HCT116 (cell line): Measurements from ENCODE around the gene ZNF546. TPM values are rescaled to one million over a fixed set of nuclear protein-coding genes. Genes with fewer than 3 reads are reported as not detected.

Experiments used
- ATAC-seq: fragments of 200-7000 bp; cut with Tn5 transposase; 2 replicates; pipeline ENCODE4 v1.9.1; 2020; ENCODE audit warnings: mild to moderate bottlenecking, moderate library complexity
- BruUV-seq: library from RNA; stranded (reverse); fragments of 400-500 nt; replicated peaks from 2 replicates; lab custom pipeline; 2021; lab: Mats Ljungman, UMichigan
- CTCF ChIA-PET: fragments of 300-600 bp; sonication (Branson Sonifier 250); formaldehyde crosslinking; loops from one replicate; lab custom pipeline; 2021; ENCODE audit warnings: antibody characterized with exemption; lab: Charles Lee
- POLR2A ChIA-PET: fragments of 300-600, 350-600 bp; sonication (Branson Sonifier 250); formaldehyde crosslinking; loops from one replicate; lab custom pipeline; 2021; ENCODE audit warnings: antibody characterized with exemption; lab: Charles Lee
- RAD21 ChIA-PET, 2 experiments: fragments of 300-600 bp; sonication (Branson Sonifier 250); formaldehyde crosslinking; loops; one replicate each; lab custom pipeline; 2023; ENCODE audit warnings: low total read pairs in 2 of 2; ENCODE audit not compliant: uncharacterized antibody in 2 of 2, unreplicated experiment in 2 of 2, low non-redundant PET in 1 of 2; lab: Charles Lee
- DNase-seq: peaks from one replicate; pipeline ENCODE4 v3.0.0-alpha.2; 2010; ENCODE audit warnings: low read depth, low spot score
- H2AFZ ChIP-seq: fragments of 200-600 bp; shearing (Covaris generic), sonication (generic); 2 replicates; pipeline ENCODE4 v1.6.1; 2017; ENCODE audit warnings: low read depth, mixed run types, mixed read lengths, antibody characterized with exemption, low read length; ENCODE audit not compliant: poor library complexity, severe bottlenecking
- H3K27ac ChIP-seq: 2 replicates; pipeline ENCODE4 v1.5.1; 2012; ENCODE audit warnings: low read depth, low read length
- H3K27me3 ChIP-seq: fragments of 200-600 bp; sonication (generic); 2 replicates; pipeline ENCODE4 v1.6.1; 2016; ENCODE audit warnings: mixed run types, low read length, mixed read lengths; ENCODE audit not compliant: insufficient read depth
- H3K36me3 ChIP-seq, 2 experiments: fragments of 200-500 bp in 1 of 2; fragments of 200-600 bp in 1 of 2; sonication (Bioruptor generic) in 1 of 2; sonication (generic) in 1 of 2; 2 replicates each; pipeline versions ENCODE4 v1.5.1 to v1.6.1; 2014 to 2016; ENCODE audit warnings: low read length in 2 of 2, inconsistent platforms in 1 of 2, mixed read lengths in 1 of 2, mixed run types in 1 of 2; ENCODE audit not compliant: insufficient read depth in 2 of 2, control insufficient read depth in 1 of 2
- H3K4me1 ChIP-seq, 2 experiments: fragments of 200-600 bp in 1 of 2; sonication (generic) in 1 of 2; 2 replicates each; pipeline versions ENCODE4 v1.5.1 to v1.6.1; 2012 to 2017; ENCODE audit warnings: low read length in 2 of 2, inconsistent platforms in 1 of 2, mild to moderate bottlenecking in 1 of 2, mixed read lengths in 1 of 2, mixed run types in 1 of 2, moderate library complexity in 1 of 2; ENCODE audit not compliant: insufficient read depth in 2 of 2, control insufficient read depth in 1 of 2
- H3K4me2 ChIP-seq: fragments of 200-600 bp; sonication (generic); 2 replicates; pipeline ENCODE4 v1.6.1; 2017; ENCODE audit warnings: mixed run types, low read length, mixed read lengths
- H3K4me3 ChIP-seq, 2 experiments: fragments of 200-600 bp in 1 of 2; sonication (generic) in 1 of 2; replicated peaks in 1 of 2; 2 replicates each; pipeline ENCODE4 v1.5.1; 2011 to 2016; ENCODE audit warnings: low read length in 2 of 2, control low read depth in 1 of 2, low read depth in 1 of 2, mild to moderate bottlenecking in 1 of 2, mixed read lengths in 1 of 2, mixed run types in 1 of 2
- H3K79me2 ChIP-seq: fragments of 200-600 bp; sonication (generic); 2 replicates; pipeline ENCODE4 v1.6.1; 2017; ENCODE audit warnings: mild to moderate bottlenecking, mixed run types, low read length, moderate library complexity, mixed read lengths; ENCODE audit not compliant: insufficient read depth
- H3K9ac ChIP-seq: fragments of 200-600 bp; sonication (generic); 2 replicates; pipeline ENCODE4 v1.6.1; 2016; ENCODE audit warnings: low read length, mixed read lengths
- H3K9me2 ChIP-seq: fragments of 200-600 bp; sonication (generic), shearing (Covaris generic); 2 replicates; pipeline ENCODE4 v1.6.1; 2017; ENCODE audit warnings: mixed run types, mild to moderate bottlenecking, moderate library complexity; ENCODE audit not compliant: insufficient read depth
- H3K9me3 ChIP-seq, 2 experiments: fragments of 200-500 bp in 1 of 2; fragments of 200-600 bp in 1 of 2; sonication (Bioruptor generic) in 1 of 2; sonication (generic) in 1 of 2; 2 replicates each; pipeline ENCODE4 v1.6.1; 2014 to 2017; ENCODE audit warnings: low read length in 2 of 2, mixed read lengths in 2 of 2, inconsistent platforms in 1 of 2, low read depth in 1 of 2, mild to moderate bottlenecking in 1 of 2, mixed run types in 1 of 2, moderate library complexity in 1 of 2; ENCODE audit not compliant: control insufficient read depth in 1 of 2, insufficient read depth in 1 of 2
- H4K20me1 ChIP-seq: fragments of 200-600 bp; sonication (generic), shearing (Covaris generic); 2 replicates; pipeline ENCODE4 v1.6.1; 2017; ENCODE audit warnings: mixed run types, mild to moderate bottlenecking, moderate library complexity; ENCODE audit not compliant: insufficient read depth
- CBX3 ChIP-seq: IDR thresholded peaks from 2 replicates; pipeline ENCODE4 v1.6.1; 2012; ENCODE audit warnings: low read depth
- CEBPB ChIP-seq: IDR thresholded peaks from 2 replicates; pipeline ENCODE4 v1.6.1; 2012; ENCODE audit warnings: low read depth
- EGR1 ChIP-seq: IDR thresholded peaks from 2 replicates; pipeline ENCODE4 v1.6.1; 2012; ENCODE audit warnings: low read depth
- ELF1 ChIP-seq: IDR thresholded peaks from 2 replicates; pipeline ENCODE4 v1.6.1; 2012; ENCODE audit warnings: low read depth, borderline replicate concordance
- EZH2 ChIP-seq: fragments of 200-600 bp; sonication (generic); IDR thresholded peaks from 2 replicates; pipeline ENCODE4 v1.6.1; 2017; ENCODE audit warnings: antibody characterized with exemption, mixed run types
- EZH2phosphoT487 ChIP-seq: fragments of 200-600 bp; IDR thresholded peaks from 2 replicates; pipeline ENCODE4 v1.6.1; 2018; ENCODE audit warnings: antibody characterized with exemption, borderline replicate concordance
- JUND ChIP-seq: IDR thresholded peaks from 2 replicates; pipeline ENCODE4 v1.6.1; 2012
- POLR2A ChIP-seq: IDR thresholded peaks from 2 replicates; pipeline ENCODE4 v1.7.0; 2011; ENCODE audit warnings: borderline replicate concordance; ENCODE audit not compliant: insufficient read depth, insufficient read length; ENCODE audit errors: extremely low read depth
- RAD21 ChIP-seq: IDR thresholded peaks from 2 replicates; pipeline ENCODE4 v1.6.1; 2012; ENCODE audit warnings: low read depth, mild to moderate bottlenecking
- SIN3A ChIP-seq: IDR thresholded peaks from 2 replicates; pipeline ENCODE4 v1.6.1; 2012; ENCODE audit warnings: low read depth
- SP1 ChIP-seq: IDR thresholded peaks from 2 replicates; pipeline ENCODE4 v1.6.1; 2012; ENCODE audit warnings: low read depth
- SRF ChIP-seq: IDR thresholded peaks from 2 replicates; pipeline ENCODE4 v1.6.1; 2012; ENCODE audit warnings: low read depth
- TCF7L2 ChIP-seq: IDR thresholded peaks from 2 replicates; pipeline ENCODE4 v1.7.0; 2011; ENCODE audit warnings: borderline replicate concordance, inconsistent platforms; ENCODE audit not compliant: insufficient read depth, insufficient read length; ENCODE audit errors: extremely low read depth
- YY1 ChIP-seq: IDR thresholded peaks from 2 replicates; pipeline ENCODE4 v1.6.1; 2011; ENCODE audit warnings: low read length, low read depth, moderate library complexity, mild to moderate bottlenecking; ENCODE audit not compliant: insufficient replicate concordance; ENCODE audit errors: extremely low read depth
- ZFX ChIP-seq: fragments of 450-650 bp; IDR thresholded peaks from 2 replicates; pipeline ENCODE4 v1.6.1; 2017
- intact Hi-C: fragments of 100-400 bp; cut with micrococcal nuclease; formaldehyde crosslinking; loops from 2 replicates; pipeline ENCODE4 v1.10.0; 2022
- total RNA-seq: library from RNA; stranded (reverse); gene quantifications from one replicate; pipeline ENCODE4 v1.2.1, GENCODE V29; 2021; ENCODE audit not compliant: unreplicated experiment
- TF ChIP-seq, protein P1 (sequence below): IDR thresholded peaks from 2 replicates; pipeline ENCODE4 v1.6.1; 2012
- TF ChIP-seq, protein P2 (sequence below): IDR thresholded peaks from 2 replicates; pipeline ENCODE4 v1.6.1; 2011; ENCODE audit warnings: mild to moderate bottlenecking, low read length, moderate library complexity; ENCODE audit not compliant: insufficient replicate concordance; ENCODE audit errors: extremely low read depth
- TF ChIP-seq, protein P3 (sequence below), 3 experiments: fragments of 200-600 bp in 1 of 3; sonication (generic) in 1 of 3; IDR thresholded peaks in 2 of 3; conservative IDR thresholded peaks in 1 of 3; 2 replicates each; pipeline ENCODE4 v1.5.1; 2012 to 2017; ENCODE audit warnings: low read depth in 2 of 3, low read length in 2 of 3, antibody characterized with exemption in 1 of 3, borderline replicate concordance in 1 of 3, control low read depth in 1 of 3, mild to moderate bottlenecking in 1 of 3, mixed read lengths in 1 of 3, mixed run types in 1 of 3, moderate library complexity in 1 of 3; ENCODE audit not compliant: insufficient read depth in 1 of 3

ZNF546 gene
- total RNA-seq, 1 experiment from 2014 or later: 0.64 TPM

DNA sequence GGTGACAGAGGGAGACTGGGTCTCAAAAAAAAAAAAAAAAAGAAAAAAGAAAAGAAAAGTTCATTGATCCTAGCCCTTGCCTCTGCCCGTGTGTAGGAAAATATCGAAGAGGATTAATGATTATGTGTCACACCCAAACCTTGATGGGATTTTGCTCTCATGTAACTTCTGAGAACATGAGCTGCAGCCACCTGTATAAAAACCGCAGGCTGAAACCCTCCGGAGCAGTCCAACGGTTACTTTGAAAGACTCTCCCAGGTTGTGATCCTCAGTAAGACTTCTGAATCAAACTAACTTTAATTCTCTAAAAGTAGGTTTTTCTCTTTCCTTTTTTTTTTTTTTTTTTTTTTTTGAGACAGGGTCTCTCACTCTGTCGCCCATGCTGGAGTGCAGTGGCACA, 30.2 kb upstream of the ZNF546 start:
- CTCF ChIA-PET: interaction anchor here (0.6 kb wide), 1 partner anchor 174 kb away, joined by 3 read pairs; no protein-coding TSS in a partner anchor
- H3K27me3 ChIP-seq: no peaks in the 10 kb centered on the region

DNA sequence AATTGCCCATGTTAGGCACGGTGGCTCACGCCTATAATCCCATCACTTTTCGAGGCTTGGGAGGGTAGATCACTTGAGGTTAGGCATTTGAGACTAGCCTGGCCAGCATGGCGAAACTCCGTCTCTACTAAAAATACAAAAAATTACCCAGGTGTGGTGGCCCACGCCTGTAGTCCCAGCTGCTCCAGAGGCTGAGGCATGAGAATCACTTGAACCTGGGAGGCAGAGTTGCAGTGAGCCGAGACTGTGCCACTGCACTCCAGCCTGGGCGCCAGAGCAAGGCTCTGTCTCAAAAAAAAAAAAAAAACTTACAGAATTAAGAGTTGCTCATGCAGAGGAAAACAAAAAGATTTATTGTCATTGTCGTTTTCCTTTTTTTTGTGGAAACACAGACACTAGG, 29.3 kb upstream of the ZNF546 start:
- DNase-seq (no peak), ATAC-seq (no peak)
- H3K27ac ChIP-seq: no peak overlapping the region
- CTCF ChIA-PET: no interaction called here
- H3K79me2 ChIP-seq: peaks cover 32% of the 10 kb centered on the region
- H3K9me2 ChIP-seq: no peaks in the 10 kb centered on the region
- peaks cover 3 to 4% of the 10 kb centered on the region in 2 experiments; a peak in 2 of 4 replicates for H3K36me3 ChIP-seq
- H3K9ac ChIP-seq: no peak overlapping the region
- POLR2A ChIA-PET: no interaction called here
- peaks cover 6 to 18% of the 10 kb centered on the region in 2 experiments for H3K4me1 ChIP-seq
- no peak overlapping the region for H2AFZ ChIP-seq
- H3K4me2 ChIP-seq: no peak overlapping the region
- no peaks in the 10 kb centered on the region for H4K20me1 ChIP-seq
- no peaks in the 10 kb centered on the region for H3K27me3 ChIP-seq
- RAD21 ChIA-PET: no interaction called here
- H3K4me3 ChIP-seq: no peak overlapping the region
- no TSS peak for BruUV-seq
- no peaks in the 10 kb centered on the region for H3K9me3 ChIP-seq
- intact Hi-C loops: no loop called here
- TF ChIP-seq TCF7L2 (no peak), JUND (no peak), EZH2 (no peak), CBX3 (no peak), SP1 (no peak), POLR2A (no peak), ZFX (no peak), CEBPB (no peak), SIN3A (no peak), YY1 (no peak), EGR1 (no peak), EZH2phosphoT487 (no peak), ELF1 (no peak), RAD21 (no peak)
- TF ChIP-seq, protein P1, sequence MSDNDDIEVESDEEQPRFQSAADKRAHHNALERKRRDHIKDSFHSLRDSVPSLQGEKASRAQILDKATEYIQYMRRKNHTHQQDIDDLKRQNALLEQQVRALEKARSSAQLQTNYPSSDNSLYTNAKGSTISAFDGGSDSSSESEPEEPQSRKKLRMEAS: no peak
- TF ChIP-seq, protein P2, sequence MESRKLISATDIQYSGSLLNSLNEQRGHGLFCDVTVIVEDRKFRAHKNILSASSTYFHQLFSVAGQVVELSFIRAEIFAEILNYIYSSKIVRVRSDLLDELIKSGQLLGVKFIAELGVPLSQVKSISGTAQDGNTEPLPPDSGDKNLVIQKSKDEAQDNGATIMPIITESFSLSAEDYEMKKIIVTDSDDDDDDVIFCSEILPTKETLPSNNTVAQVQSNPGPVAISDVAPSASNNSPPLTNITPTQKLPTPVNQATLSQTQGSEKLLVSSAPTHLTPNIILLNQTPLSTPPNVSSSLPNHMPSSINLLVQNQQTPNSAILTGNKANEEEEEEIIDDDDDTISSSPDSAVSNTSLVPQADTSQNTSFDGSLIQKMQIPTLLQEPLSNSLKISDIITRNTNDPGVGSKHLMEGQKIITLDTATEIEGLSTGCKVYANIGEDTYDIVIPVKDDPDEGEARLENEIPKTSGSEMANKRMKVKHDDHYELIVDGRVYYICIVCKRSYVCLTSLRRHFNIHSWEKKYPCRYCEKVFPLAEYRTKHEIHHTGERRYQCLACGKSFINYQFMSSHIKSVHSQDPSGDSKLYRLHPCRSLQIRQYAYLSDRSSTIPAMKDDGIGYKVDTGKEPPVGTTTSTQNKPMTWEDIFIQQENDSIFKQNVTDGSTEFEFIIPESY: no peak
- TF ChIP-seq, protein P3, sequence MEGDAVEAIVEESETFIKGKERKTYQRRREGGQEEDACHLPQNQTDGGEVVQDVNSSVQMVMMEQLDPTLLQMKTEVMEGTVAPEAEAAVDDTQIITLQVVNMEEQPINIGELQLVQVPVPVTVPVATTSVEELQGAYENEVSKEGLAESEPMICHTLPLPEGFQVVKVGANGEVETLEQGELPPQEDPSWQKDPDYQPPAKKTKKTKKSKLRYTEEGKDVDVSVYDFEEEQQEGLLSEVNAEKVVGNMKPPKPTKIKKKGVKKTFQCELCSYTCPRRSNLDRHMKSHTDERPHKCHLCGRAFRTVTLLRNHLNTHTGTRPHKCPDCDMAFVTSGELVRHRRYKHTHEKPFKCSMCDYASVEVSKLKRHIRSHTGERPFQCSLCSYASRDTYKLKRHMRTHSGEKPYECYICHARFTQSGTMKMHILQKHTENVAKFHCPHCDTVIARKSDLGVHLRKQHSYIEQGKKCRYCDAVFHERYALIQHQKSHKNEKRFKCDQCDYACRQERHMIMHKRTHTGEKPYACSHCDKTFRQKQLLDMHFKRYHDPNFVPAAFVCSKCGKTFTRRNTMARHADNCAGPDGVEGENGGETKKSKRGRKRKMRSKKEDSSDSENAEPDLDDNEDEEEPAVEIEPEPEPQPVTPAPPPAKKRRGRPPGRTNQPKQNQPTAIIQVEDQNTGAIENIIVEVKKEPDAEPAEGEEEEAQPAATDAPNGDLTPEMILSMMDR (IDR thresholded peaks at IDR 0.05 in 2 of 3, conservative IDR thresholded peaks at IDR 0.05 in 1 of 3; ENCODE audit: borderline replicate concordance in 1 of 3, insufficient read depth in 1 of 3, low read depth in 2 of 3, low read length in 2 of 3): no peak

More for the DNA sequence above, 30.2 kb upstream of the ZNF546 start:
- Histone ChIP-seq H3K4me3 (no peak overlapping the region), H3K36me3 (no peaks in the 10 kb centered on the region; a peak in 1 of 4 replicates), H3K9me3 (no peaks in the 10 kb centered on the region), H4K20me1 (no peaks in the 10 kb centered on the region), H3K9ac (no peak overlapping the region), H3K79me2 (peaks cover 23% of the 10 kb centered on the region), H2AFZ (no peak overlapping the region), H3K4me1 (peaks cover 6 to 11% of the 10 kb centered on the region in 2 experiments), H3K9me2 (no peaks in the 10 kb centered on the region), H3K4me2 (no peak overlapping the region), H3K27ac (no peak overlapping the region)
- TF ChIP-seq ZFX: no peak
- no peak for TF ChIP-seq SIN3A
- TF ChIP-seq SRF: no peak
- intact Hi-C loops: no loop called here
- DNase-seq: no peak
- no peak for ATAC-seq
- RAD21 ChIA-PET: no interaction called here
- no TSS peak for BruUV-seq
- POLR2A ChIA-PET: no interaction called here
